ENCODE results near the gene OTOP2.

The OTOP2 gene

GRCh38 chr17:74928786-74929185, 4.7 kb downstream of the OTOP2 start:
- no peak for DNase-seq

- DNase-seq = no peak
Measured at GRCh38 chr17:74930535-74931036, 6.5 kb downstream of the OTOP2 start.

- no peak for DNase-seq
Measured at GRCh38 chr17:74935048-74935447, 11.0 kb downstream of the OTOP2 start.

GRCh38 chr17:74935585-74936469, 11.8 kb downstream of the OTOP2 start, which contains the start of gene OTOP3:
Gene OTOP3, plus strand, starts transcription at chr17:74935898. Its CDS starts 24 bp downstream, at chr17:74935922.
- DNase-seq = no peak

GRCh38 chr17:74936470-74936799, 12.4 kb downstream of the OTOP2 start:
- no peak for DNase-seq

- DNase-seq = no peak
Measured at GRCh38 chr17:74937064-74938051, 13.3 kb downstream of the OTOP2 start.

GRCh38 chr17:74938194-74938950, 14.3 kb downstream of the OTOP2 start:
- no peak for DNase-seq

GRCh38 chr17:74939534-74939933, 15.5 kb downstream of the OTOP2 start:
- DNase-seq = no peak

GRCh38 chr17:74941128-74941725, 17.2 kb downstream of the OTOP2 start:
- DNase-seq = no peak

GRCh38 chr17:74943808-74944522, 19.9 kb downstream of the OTOP2 start:
- DNase-seq = no peak

- DNase-seq = no peak
Measured at GRCh38 chr17:74945543-74945942, 21.5 kb downstream of the OTOP2 start.

GRCh38 chr17:74946641-74947040, 22.6 kb downstream of the OTOP2 start:
- no peak for DNase-seq

GRCh38 chr17:74947041-74947754, 23.1 kb downstream of the OTOP2 start:
- DNase-seq = no peak

GRCh38 chr17:74949455-74950115, 25.5 kb downstream of the OTOP2 start:
- DNase-seq = no peak

- DNase-seq = no peak
Measured at GRCh38 chr17:74950207-74950606, 26.1 kb downstream of the OTOP2 start.

GRCh38 chr17:74951065-74951464, 27.0 kb downstream of the OTOP2 start:
- no peak for DNase-seq

GRCh38 chr17:74951680-74952421, 27.8 kb downstream of the OTOP2 start:
- no peak for DNase-seq

GRCh38 chr17:74952431-74953133, 28.5 kb downstream of the OTOP2 start:
- no peak for DNase-seq

Measured in central memory CD4-positive, alpha-beta T cell (primary cell).